Panc1 (cell line): ENCODE measurements around the gene ALG2. TPM values are rescaled to one million over a fixed set of nuclear protein-coding genes. Genes with fewer than 3 reads are reported as not detected.

Source experiments
- ATAC-seq: fragments of 200-7000 bp; cut with Tn5 transposase; 2 replicates; pipeline ENCODE4 v1.9.1; 2020; ENCODE audit warnings: mild to moderate bottlenecking, moderate library complexity
- BruUV-seq: library from RNA; stranded (reverse); fragments of 400-500 nt; replicated peaks from 2 replicates; lab custom pipeline; 2021; lab: Mats Ljungman, UMichigan
- CTCF ChIA-PET: fragments of 300-600 bp; sonication (Branson Sonifier 250); formaldehyde crosslinking; loops from one replicate; lab custom pipeline; 2022; ENCODE audit warnings: antibody characterized with exemption; lab: Charles Lee
- POLR2A ChIA-PET: fragments of 300-600 bp; sonication (Branson Sonifier 250); formaldehyde crosslinking; loops from one replicate; lab custom pipeline; 2022; ENCODE audit warnings: antibody characterized with exemption; lab: Charles Lee
- DNase-seq: peaks from one replicate; pipeline ENCODE4 v3.0.0-alpha.2; 2010; ENCODE audit warnings: low read depth, low spot score
- H3K27ac ChIP-seq: 2 replicates; pipeline ENCODE4 v1.5.1; 2011; ENCODE audit warnings: mild to moderate bottlenecking, low read length, inconsistent platforms
- H3K27me3 ChIP-seq: fragments of 200-500 bp; sonication (Bioruptor generic); 2 replicates; pipeline ENCODE4 v1.6.0; 2014; ENCODE audit warnings: low read length, inconsistent platforms; ENCODE audit not compliant: control insufficient read depth, insufficient read depth
- H3K36me3 ChIP-seq: fragments of 200-500 bp; sonication (Bioruptor generic); 2 replicates; pipeline ENCODE4 v1.5.1; 2014; ENCODE audit warnings: inconsistent platforms, mild to moderate bottlenecking, low read length, moderate library complexity; ENCODE audit not compliant: control insufficient read depth, insufficient read depth
- H3K4me1 ChIP-seq: 2 replicates; pipeline ENCODE4 v1.5.1; 2011; ENCODE audit warnings: inconsistent platforms, mild to moderate bottlenecking, low read length, moderate library complexity; ENCODE audit not compliant: control insufficient read depth, insufficient read depth
- H3K4me3 ChIP-seq, 2 experiments: 2 replicates each; pipeline ENCODE4 v1.5.1; 2011 to 2012; ENCODE audit warnings: low read depth in 2 of 2, low read length in 2 of 2, mild to moderate bottlenecking in 2 of 2, inconsistent platforms in 1 of 2, moderate library complexity in 1 of 2
- H3K9me3 ChIP-seq: fragments of 200-500 bp; sonication (Bioruptor generic); 2 replicates; pipeline ENCODE4 v1.5.1; 2014; ENCODE audit warnings: low read depth, mild to moderate bottlenecking, inconsistent platforms, low read length, moderate library complexity; ENCODE audit not compliant: control insufficient read depth, insufficient read depth
- POLR2AphosphoS5 ChIP-seq: IDR thresholded peaks from 2 replicates; pipeline ENCODE4 v1.6.1; 2012; ENCODE audit warnings: mild to moderate bottlenecking, low read depth, low read length, moderate library complexity
- SIN3A ChIP-seq: IDR thresholded peaks from 2 replicates; pipeline ENCODE4 v1.6.1; 2012; ENCODE audit warnings: low read depth, mild to moderate bottlenecking, low read length, moderate library complexity, borderline replicate concordance; ENCODE audit not compliant: insufficient read depth
- TCF7L2 ChIP-seq: IDR thresholded peaks from 2 replicates; pipeline ENCODE4 v1.6.1; 2011; ENCODE audit warnings: mild to moderate bottlenecking, low read depth, low read length, inconsistent platforms
- in situ Hi-C: cut with HindIII; loops from 2 replicates; pipeline ENCODE4 v1.10.0; 2016; ENCODE audit warnings: low sequenced_read_pairs, low pct_unique_long_range_greater_than_20kb
- intact Hi-C: fragments of 100-400 bp; cut with micrococcal nuclease; formaldehyde crosslinking; loops from one replicate; pipeline ENCODE4 v1.10.0; 2022; ENCODE audit not compliant: unreplicated experiment
- total RNA-seq: library from RNA; stranded (reverse); gene quantifications from one replicate; pipeline ENCODE4 v1.2.1, GENCODE V29; 2021; ENCODE audit not compliant: unreplicated experiment
- TF ChIP-seq, protein P1 (sequence below): fragments of 450-650 bp; IDR thresholded peaks from 2 replicates; pipeline ENCODE4 v1.5.1; 2017; ENCODE audit warnings: mild to moderate bottlenecking
- TF ChIP-seq, protein P2 (sequence below), 2 experiments: IDR thresholded peaks; 2 replicates each; pipeline ENCODE4 v1.6.1; 2011 to 2012; ENCODE audit warnings: low read depth in 2 of 2, control low read depth in 1 of 2, low read length in 1 of 2, mild to moderate bottlenecking in 1 of 2, moderate library complexity in 1 of 2; ENCODE audit not compliant: insufficient read depth in 1 of 2

Gene ALG2
- total RNA-seq, 1 experiment from 2014 or later = 20.8 TPM

DNA sequence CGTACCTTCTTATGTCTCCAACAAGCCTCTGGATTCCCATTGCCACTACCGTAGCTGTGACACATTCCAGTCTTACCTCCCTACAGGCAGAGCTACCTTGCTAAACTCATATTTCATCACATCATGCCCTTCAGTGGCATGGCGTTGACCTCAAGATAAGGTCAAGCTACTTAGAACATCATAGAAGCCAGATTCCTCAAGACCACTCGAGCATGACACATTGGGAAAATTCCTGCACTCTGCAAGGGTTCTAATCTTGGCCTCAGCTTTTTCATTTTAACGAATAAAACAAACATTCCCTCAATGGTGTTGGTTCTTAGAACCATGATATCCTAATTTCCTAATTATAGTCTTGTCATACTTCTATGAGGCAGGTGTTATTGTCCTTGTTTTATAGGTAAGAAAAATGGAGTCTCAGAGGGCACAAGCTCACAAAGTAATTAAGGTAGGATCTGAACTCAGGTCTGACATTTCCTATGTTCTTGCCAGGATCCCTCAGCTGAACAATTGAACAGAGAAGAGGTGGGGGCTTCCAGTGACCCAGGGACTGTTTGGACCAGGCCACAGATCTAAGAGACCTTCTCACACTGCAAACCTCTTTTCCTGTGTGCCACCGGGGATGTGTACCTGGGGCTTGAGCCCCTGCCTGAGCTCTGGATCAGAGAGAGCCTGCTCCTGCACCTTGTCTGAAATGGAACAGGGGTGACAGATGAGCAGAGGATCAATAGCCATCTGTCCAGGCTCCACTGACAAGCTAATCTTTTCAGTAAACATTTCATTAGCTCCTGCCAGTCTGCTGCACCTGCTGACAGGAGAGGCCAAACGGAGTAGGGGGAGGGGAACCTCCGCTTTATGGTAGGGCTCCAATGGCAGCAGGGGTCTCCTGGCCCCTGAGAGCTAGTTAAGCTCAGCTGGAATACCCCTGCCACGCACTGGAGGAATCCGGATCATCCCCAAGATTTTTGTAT is 49.3 kb downstream of the ALG2 start:
- DNase-seq (no peak), ATAC-seq (no peak)
- Histone ChIP-seq H3K27me3 (no peaks in the 10 kb centered on the region), H3K27ac (no peak overlapping the region), H3K4me1 (no peaks in the 10 kb centered on the region; the same call in 1 of the 2 replicates), H3K4me3 (no peak overlapping the region), H3K9me3 (no peaks in the 10 kb centered on the region), H3K36me3 (no peaks in the 10 kb centered on the region)
- ChIA-PET POLR2A (no interaction called here), CTCF (no interaction called here)
- intact Hi-C loops (no loop called here), in situ Hi-C loops (no loop called here)
- TF ChIP-seq SIN3A (no peak), TCF7L2 (no peak), POLR2AphosphoS5 (no peak)
- TF ChIP-seq, protein P1, sequence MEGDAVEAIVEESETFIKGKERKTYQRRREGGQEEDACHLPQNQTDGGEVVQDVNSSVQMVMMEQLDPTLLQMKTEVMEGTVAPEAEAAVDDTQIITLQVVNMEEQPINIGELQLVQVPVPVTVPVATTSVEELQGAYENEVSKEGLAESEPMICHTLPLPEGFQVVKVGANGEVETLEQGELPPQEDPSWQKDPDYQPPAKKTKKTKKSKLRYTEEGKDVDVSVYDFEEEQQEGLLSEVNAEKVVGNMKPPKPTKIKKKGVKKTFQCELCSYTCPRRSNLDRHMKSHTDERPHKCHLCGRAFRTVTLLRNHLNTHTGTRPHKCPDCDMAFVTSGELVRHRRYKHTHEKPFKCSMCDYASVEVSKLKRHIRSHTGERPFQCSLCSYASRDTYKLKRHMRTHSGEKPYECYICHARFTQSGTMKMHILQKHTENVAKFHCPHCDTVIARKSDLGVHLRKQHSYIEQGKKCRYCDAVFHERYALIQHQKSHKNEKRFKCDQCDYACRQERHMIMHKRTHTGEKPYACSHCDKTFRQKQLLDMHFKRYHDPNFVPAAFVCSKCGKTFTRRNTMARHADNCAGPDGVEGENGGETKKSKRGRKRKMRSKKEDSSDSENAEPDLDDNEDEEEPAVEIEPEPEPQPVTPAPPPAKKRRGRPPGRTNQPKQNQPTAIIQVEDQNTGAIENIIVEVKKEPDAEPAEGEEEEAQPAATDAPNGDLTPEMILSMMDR = no peak
- TF ChIP-seq, protein P2, sequence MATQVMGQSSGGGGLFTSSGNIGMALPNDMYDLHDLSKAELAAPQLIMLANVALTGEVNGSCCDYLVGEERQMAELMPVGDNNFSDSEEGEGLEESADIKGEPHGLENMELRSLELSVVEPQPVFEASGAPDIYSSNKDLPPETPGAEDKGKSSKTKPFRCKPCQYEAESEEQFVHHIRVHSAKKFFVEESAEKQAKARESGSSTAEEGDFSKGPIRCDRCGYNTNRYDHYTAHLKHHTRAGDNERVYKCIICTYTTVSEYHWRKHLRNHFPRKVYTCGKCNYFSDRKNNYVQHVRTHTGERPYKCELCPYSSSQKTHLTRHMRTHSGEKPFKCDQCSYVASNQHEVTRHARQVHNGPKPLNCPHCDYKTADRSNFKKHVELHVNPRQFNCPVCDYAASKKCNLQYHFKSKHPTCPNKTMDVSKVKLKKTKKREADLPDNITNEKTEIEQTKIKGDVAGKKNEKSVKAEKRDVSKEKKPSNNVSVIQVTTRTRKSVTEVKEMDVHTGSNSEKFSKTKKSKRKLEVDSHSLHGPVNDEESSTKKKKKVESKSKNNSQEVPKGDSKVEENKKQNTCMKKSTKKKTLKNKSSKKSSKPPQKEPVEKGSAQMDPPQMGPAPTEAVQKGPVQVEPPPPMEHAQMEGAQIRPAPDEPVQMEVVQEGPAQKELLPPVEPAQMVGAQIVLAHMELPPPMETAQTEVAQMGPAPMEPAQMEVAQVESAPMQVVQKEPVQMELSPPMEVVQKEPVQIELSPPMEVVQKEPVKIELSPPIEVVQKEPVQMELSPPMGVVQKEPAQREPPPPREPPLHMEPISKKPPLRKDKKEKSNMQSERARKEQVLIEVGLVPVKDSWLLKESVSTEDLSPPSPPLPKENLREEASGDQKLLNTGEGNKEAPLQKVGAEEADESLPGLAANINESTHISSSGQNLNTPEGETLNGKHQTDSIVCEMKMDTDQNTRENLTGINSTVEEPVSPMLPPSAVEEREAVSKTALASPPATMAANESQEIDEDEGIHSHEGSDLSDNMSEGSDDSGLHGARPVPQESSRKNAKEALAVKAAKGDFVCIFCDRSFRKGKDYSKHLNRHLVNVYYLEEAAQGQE (IDR thresholded peaks at IDR 0.05; ENCODE audit: insufficient read depth in 1 of 2, low read depth in 2 of 2, low read length in 1 of 2) = no peak
- BruUV-seq = no TSS peak

DNA sequence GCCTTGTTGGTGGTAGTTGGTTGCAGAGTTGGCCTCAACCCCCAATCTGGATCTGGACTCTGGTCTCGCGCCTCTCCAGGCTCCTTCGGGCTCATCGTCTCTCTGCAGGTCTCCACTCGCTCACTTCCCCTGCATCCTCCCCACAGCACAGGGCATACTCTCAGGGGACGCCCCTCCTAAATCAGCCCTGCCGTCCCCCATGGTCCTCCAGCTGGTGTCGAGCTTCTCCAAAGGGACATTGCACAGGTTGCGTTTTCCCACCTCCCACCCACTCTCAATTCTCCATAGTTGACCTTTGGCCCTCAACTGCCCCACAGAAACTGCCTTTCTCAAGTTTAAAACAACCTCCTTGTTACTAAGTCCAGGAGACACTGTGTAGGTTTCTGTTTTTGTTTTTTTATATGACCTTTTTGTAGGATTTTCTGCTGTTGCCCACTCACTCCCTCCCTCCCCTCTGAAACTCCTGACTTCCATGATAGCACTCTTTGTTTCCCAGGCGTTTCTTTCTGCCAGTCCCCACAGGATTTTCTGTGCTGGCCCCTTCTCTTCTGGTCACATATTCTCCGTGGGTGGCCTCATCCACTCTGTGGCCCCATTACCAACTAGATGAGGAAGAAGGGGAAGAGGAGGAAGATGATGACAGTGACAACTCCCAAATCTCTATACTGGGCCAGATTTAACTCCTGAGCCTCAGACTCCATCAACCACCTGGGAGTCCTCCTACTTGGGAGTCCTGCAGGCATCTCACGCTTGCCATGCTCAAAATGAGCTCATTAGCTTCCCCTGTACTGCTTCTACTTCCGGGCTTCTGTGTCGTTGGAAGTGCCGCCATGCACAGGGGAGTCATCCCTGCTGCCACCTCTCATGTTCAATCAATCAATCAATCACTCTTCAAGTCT is 50.3 kb downstream of the ALG2 start:
- DNase-seq = no peak
- TF ChIP-seq TCF7L2 (no peak), SIN3A (no peak)
- in situ Hi-C loops (no loop called here), intact Hi-C loops (no loop called here)
- no peaks in the 10 kb centered on the region for H3K27me3 ChIP-seq
- H3K9me3 ChIP-seq = no peaks in the 10 kb centered on the region
- H3K4me3 ChIP-seq = no peak overlapping the region
- no peak overlapping the region for H3K27ac ChIP-seq
- BruUV-seq = no TSS peak
- ChIA-PET CTCF (no interaction called here), POLR2A (no interaction called here)
- ATAC-seq = no peak
- H3K36me3 ChIP-seq = no peaks in the 10 kb centered on the region
- H3K4me1 ChIP-seq = no peaks in the 10 kb centered on the region; the same call in 1 of the 2 replicates
